HEK293 (cell line): ENCODE results near the gene FAM163A.

Experiments used
- CTCF ChIA-PET: fragments of 350-600 bp; formaldehyde crosslinking; extraction: SDS; loops from one replicate; lab custom pipeline; 2021; ENCODE audit warnings: antibody characterized with exemption; lab: Yijun Ruan, JAX
- POLR2A ChIA-PET: fragments of 300-600 bp; formaldehyde crosslinking; extraction: SDS; loops from one replicate; lab custom pipeline; 2020; ENCODE audit warnings: antibody characterized with exemption, inconsistent platforms; lab: Yijun Ruan, JAX
- H3K27ac ChIP-seq: fragments of 200-500 bp; sonication (Bioruptor generic); 2 replicates; pipeline ENCODE4 v1.5.1; 2014; ENCODE audit warnings: low read depth, low read length, control low read depth, inconsistent platforms; ENCODE audit errors: extremely low read depth
- H3K36me3 ChIP-seq, 2 experiments: fragments of 200-500 bp in 1 of 2; sonication (Bioruptor generic) in 1 of 2; 1 replicate in 1 of 2; 2 replicates in 1 of 2; pipeline ENCODE4 v1.5.1; 2014 to 2017; ENCODE audit warnings: inconsistent platforms in 2 of 2, low read length in 2 of 2; ENCODE audit not compliant: control insufficient read depth in 2 of 2, insufficient read depth in 1 of 2
- H3K4me1 ChIP-seq: fragments of 200-500 bp; sonication (Bioruptor generic); 2 replicates; pipeline ENCODE4 v1.5.1; 2014; ENCODE audit warnings: mild to moderate bottlenecking, low read length, inconsistent platforms; ENCODE audit not compliant: control insufficient read depth, insufficient read depth
- H3K4me3 ChIP-seq: 2 replicates; pipeline ENCODE4 v1.5.1; 2011; ENCODE audit warnings: low read depth, mild to moderate bottlenecking, control low read depth, low read length, moderate library complexity
- H3K9me3 ChIP-seq: fragments of 200-500 bp; sonication (Bioruptor generic); 2 replicates; pipeline ENCODE4 v1.5.1; 2014; ENCODE audit warnings: low read depth, low read length, inconsistent platforms; ENCODE audit not compliant: control insufficient read depth, insufficient read depth
- ATF2 ChIP-seq: fragments of 450-650 bp; formaldehyde crosslinking; IDR thresholded peaks from 2 replicates; pipeline ENCODE4 v1.5.1; 2016; ENCODE audit warnings: missing biosample characterization, missing genetic modification characterization, low read depth
- OSR2 ChIP-seq: fragments of 450-650 bp; formaldehyde crosslinking; IDR thresholded peaks from 2 replicates; pipeline ENCODE4 v1.5.1; 2016; ENCODE audit warnings: missing biosample characterization, missing genetic modification characterization
- SCRT1 ChIP-seq: fragments of 450-650 bp; formaldehyde crosslinking; IDR thresholded peaks from 2 replicates; pipeline ENCODE4 v1.5.1; 2016; ENCODE audit warnings: missing biosample characterization, missing genetic modification characterization, borderline replicate concordance
- SP7 ChIP-seq: fragments of 450-650 bp; formaldehyde crosslinking; IDR thresholded peaks from 2 replicates; pipeline ENCODE4 v1.5.1; 2016; ENCODE audit warnings: missing biosample characterization, missing genetic modification characterization
- WT1 ChIP-seq: fragments of 450-650 bp; formaldehyde crosslinking; IDR thresholded peaks from 2 replicates; pipeline ENCODE4 v1.5.1; 2016; ENCODE audit warnings: missing biosample characterization, missing genetic modification characterization
- YY2 ChIP-seq: fragments of 450-650 bp; formaldehyde crosslinking; IDR thresholded peaks from 2 replicates; pipeline ENCODE4 v1.5.1; 2016; ENCODE audit warnings: missing biosample characterization, missing genetic modification characterization
- ZEB2 ChIP-seq: fragments of 450-650 bp; formaldehyde crosslinking; IDR thresholded peaks from 2 replicates; pipeline ENCODE4 v1.5.1; 2016; ENCODE audit warnings: missing biosample characterization, missing genetic modification characterization
- ZNF132 ChIP-seq: fragments of 450-650 bp; formaldehyde crosslinking; IDR thresholded peaks from 2 replicates; pipeline ENCODE4 v1.5.1; 2017; ENCODE audit warnings: missing biosample characterization, missing genetic modification characterization, borderline replicate concordance
- ZNF138 ChIP-seq: fragments of 450-650 bp; formaldehyde crosslinking; IDR thresholded peaks from 2 replicates; pipeline ENCODE4 v1.5.1; 2016; ENCODE audit warnings: missing biosample characterization, missing genetic modification characterization, borderline replicate concordance
- ZNF266 ChIP-seq: fragments of 450-650 bp; formaldehyde crosslinking; IDR thresholded peaks from 2 replicates; pipeline ENCODE4 v1.5.1; 2016; ENCODE audit warnings: missing biosample characterization, missing genetic modification characterization, low read depth
- ZNF280C ChIP-seq: fragments of 450-650 bp; formaldehyde crosslinking; IDR thresholded peaks from 2 replicates; pipeline ENCODE4 v1.5.1; 2016; ENCODE audit warnings: missing biosample characterization, missing genetic modification characterization
- ZNF48 ChIP-seq: fragments of 450-650 bp; formaldehyde crosslinking; IDR thresholded peaks from 2 replicates; pipeline ENCODE4 v1.5.1; 2016; ENCODE audit warnings: missing biosample characterization, missing genetic modification characterization
- ZNF580 ChIP-seq: fragments of 450-650 bp; formaldehyde crosslinking; IDR thresholded peaks from 2 replicates; pipeline ENCODE4 v1.5.1; 2016; ENCODE audit warnings: missing biosample characterization, missing genetic modification characterization
- ZNF600 ChIP-seq: fragments of 450-650 bp; formaldehyde crosslinking; IDR thresholded peaks from 2 replicates; pipeline ENCODE4 v1.5.1; 2016; ENCODE audit warnings: missing biosample characterization, missing genetic modification characterization
- ZNF610 ChIP-seq: fragments of 450-650 bp; formaldehyde crosslinking; IDR thresholded peaks from 2 replicates; pipeline ENCODE4 v1.5.1; 2016; ENCODE audit warnings: missing biosample characterization, missing genetic modification characterization, borderline replicate concordance
- ZNF624 ChIP-seq: fragments of 450-650 bp; formaldehyde crosslinking; IDR thresholded peaks from 2 replicates; pipeline ENCODE4 v1.5.1; 2017; ENCODE audit warnings: missing biosample characterization, missing genetic modification characterization
- ZNF777 ChIP-seq: fragments of 450-650 bp; formaldehyde crosslinking; IDR thresholded peaks from 2 replicates; pipeline ENCODE4 v1.5.1; 2017; ENCODE audit warnings: missing biosample characterization, missing genetic modification characterization, borderline replicate concordance
- ZSCAN5A ChIP-seq: fragments of 450-650 bp; formaldehyde crosslinking; IDR thresholded peaks from 2 replicates; pipeline ENCODE4 v1.5.1; 2016; ENCODE audit warnings: missing biosample characterization, missing genetic modification characterization
- TF ChIP-seq, protein P1 (sequence below): fragments of 450-650 bp; IDR thresholded peaks from 2 replicates; pipeline ENCODE4 v1.5.1; 2018; ENCODE audit warnings: missing biosample characterization, mild to moderate bottlenecking, missing genetic modification characterization
- TF ChIP-seq, protein P2 (sequence below): fragments of 450-650 bp; formaldehyde crosslinking; IDR thresholded peaks from 2 replicates; pipeline ENCODE4 v1.5.1; 2017; ENCODE audit warnings: missing biosample characterization, missing genetic modification characterization
- TF ChIP-seq, protein P3 (sequence below): sonication (generic); formaldehyde crosslinking; IDR thresholded peaks from 2 replicates; pipeline ENCODE4 v1.8.1; 2022; ENCODE audit warnings: mild to moderate bottlenecking, moderate library complexity, missing genetic modification reagents

The FAM163A gene

GRCh38 chr1:179822065-179822464 lies 79.0 kb downstream of the FAM163A start:
- H3K4me1 ChIP-seq = no peaks in the 10 kb centered on the region
- TF ChIP-seq ZSCAN5A (tag by site-specific recombination) = no peak
- no peak for TF ChIP-seq ZNF138 (tag by site-specific recombination)
- no peak for TF ChIP-seq ZEB2
- no peak for TF ChIP-seq ZNF280C (tag by site-specific recombination)
- no peak for TF ChIP-seq ZNF777 (tag by site-specific recombination)
- TF ChIP-seq ATF2 (tag by site-specific recombination) = no peak
- TF ChIP-seq, all 188 proteins: peak for 0
- Histone ChIP-seq H3K27ac (no peak overlapping the region), H3K9me3 (no peaks in the 10 kb centered on the region), H3K4me3 (no peak overlapping the region), H3K36me3 (no peaks in the 10 kb centered on the region)
- ChIA-PET POLR2A (no interaction called here), CTCF (interaction anchor here (0.7 to 3.0 kb wide), 5 partner anchors 8 to 113 kb away, joined by 3 to 22 read pairs (median 6); no protein-coding TSS in a partner anchor)

- ChIA-PET POLR2A (interaction anchor here (0.9 kb wide), 1 partner anchor 9 kb away, joined by 3 read pairs; no protein-coding TSS in a partner anchor), CTCF (interaction anchor here (0.8 to 3.0 kb wide), 2 partner anchors 10 to 14 kb away, joined by 5 to 22 read pairs; no protein-coding TSS in a partner anchor)
- H3K27ac ChIP-seq = no peak overlapping the region
- H3K9me3 ChIP-seq = no peaks in the 10 kb centered on the region
- no peaks in the 10 kb centered on the region for H3K36me3 ChIP-seq
- H3K4me3 ChIP-seq = no peak overlapping the region
- TF ChIP-seq ZNF266 (tag by site-specific recombination) (no peak), SP7 (tag by site-specific recombination) (no peak), WT1 (tag by site-specific recombination) (no peak), SCRT1 (no peak), ZNF610 (no peak), ZNF624 (no peak), ZNF600 (tag by site-specific recombination) (no peak), YY2 (tag by site-specific recombination) (no peak), ZNF580 (no peak), OSR2 (tag by site-specific recombination) (no peak), ZNF48 (tag by site-specific recombination) (no peak), ZNF132 (tag by site-specific recombination) (no peak)
- TF ChIP-seq, protein P1, sequence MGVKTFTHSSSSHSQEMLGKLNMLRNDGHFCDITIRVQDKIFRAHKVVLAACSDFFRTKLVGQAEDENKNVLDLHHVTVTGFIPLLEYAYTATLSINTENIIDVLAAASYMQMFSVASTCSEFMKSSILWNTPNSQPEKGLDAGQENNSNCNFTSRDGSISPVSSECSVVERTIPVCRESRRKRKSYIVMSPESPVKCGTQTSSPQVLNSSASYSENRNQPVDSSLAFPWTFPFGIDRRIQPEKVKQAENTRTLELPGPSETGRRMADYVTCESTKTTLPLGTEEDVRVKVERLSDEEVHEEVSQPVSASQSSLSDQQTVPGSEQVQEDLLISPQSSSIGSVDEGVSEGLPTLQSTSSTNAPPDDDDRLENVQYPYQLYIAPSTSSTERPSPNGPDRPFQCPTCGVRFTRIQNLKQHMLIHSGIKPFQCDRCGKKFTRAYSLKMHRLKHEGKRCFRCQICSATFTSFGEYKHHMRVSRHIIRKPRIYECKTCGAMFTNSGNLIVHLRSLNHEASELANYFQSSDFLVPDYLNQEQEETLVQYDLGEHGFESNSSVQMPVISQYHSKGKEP (tag by site-specific recombination) = no peak
- TF ChIP-seq, protein P2, sequence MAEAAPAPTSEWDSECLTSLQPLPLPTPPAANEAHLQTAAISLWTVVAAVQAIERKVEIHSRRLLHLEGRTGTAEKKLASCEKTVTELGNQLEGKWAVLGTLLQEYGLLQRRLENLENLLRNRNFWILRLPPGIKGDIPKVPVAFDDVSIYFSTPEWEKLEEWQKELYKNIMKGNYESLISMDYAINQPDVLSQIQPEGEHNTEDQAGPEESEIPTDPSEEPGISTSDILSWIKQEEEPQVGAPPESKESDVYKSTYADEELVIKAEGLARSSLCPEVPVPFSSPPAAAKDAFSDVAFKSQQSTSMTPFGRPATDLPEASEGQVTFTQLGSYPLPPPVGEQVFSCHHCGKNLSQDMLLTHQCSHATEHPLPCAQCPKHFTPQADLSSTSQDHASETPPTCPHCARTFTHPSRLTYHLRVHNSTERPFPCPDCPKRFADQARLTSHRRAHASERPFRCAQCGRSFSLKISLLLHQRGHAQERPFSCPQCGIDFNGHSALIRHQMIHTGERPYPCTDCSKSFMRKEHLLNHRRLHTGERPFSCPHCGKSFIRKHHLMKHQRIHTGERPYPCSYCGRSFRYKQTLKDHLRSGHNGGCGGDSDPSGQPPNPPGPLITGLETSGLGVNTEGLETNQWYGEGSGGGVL (tag by site-specific recombination) = no peak
- TF ChIP-seq, protein P3, sequence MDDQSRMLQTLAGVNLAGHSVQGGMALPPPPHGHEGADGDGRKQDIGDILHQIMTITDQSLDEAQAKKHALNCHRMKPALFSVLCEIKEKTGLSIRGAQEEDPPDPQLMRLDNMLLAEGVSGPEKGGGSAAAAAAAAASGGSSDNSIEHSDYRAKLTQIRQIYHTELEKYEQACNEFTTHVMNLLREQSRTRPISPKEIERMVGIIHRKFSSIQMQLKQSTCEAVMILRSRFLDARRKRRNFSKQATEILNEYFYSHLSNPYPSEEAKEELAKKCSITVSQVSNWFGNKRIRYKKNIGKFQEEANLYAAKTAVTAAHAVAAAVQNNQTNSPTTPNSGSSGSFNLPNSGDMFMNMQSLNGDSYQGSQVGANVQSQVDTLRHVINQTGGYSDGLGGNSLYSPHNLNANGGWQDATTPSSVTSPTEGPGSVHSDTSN = no peak
- TF ChIP-seq, all 188 proteins: peak for 0
- H3K4me1 ChIP-seq = no peaks in the 10 kb centered on the region
These were observed 80.6 kb downstream of the FAM163A start for GRCh38 chr1:179823693-179824092.
